A549 (cell line): ENCODE data around the gene FMNL2.

Source experiments
- BHLHE40 ChIP-seq: IDR thresholded peaks from 2 replicates; pipeline ENCODE4 v1.6.1; 2012; ENCODE audit warnings: low read depth, low read length, inconsistent platforms
- CTCF ChIP-seq: fragments of >200 bp; sonication (Bioruptor Twin); formaldehyde crosslinking; IDR thresholded peaks from 3 replicates; pipeline ENCODE4 v1.5.1; 2016
- JUN ChIP-seq, 2 experiments: fragments of >200 bp; sonication (Bioruptor Twin); formaldehyde crosslinking; IDR thresholded peaks; 2 replicates in 1 of 2; 3 replicates in 1 of 2; pipeline ENCODE4 v1.6.1; 2016 to 2017
- MAX ChIP-seq: IDR thresholded peaks from 2 replicates; pipeline ENCODE4 v1.6.1; 2012
- PHF8 ChIP-seq: fragments of 200-600 bp; sonication (generic); IDR thresholded peaks from 2 replicates; pipeline ENCODE4 v1.6.1; 2016; ENCODE audit warnings: low read depth, mild to moderate bottlenecking, antibody characterized with exemption, moderate library complexity, borderline replicate concordance
- POLR2A ChIP-seq: IDR thresholded peaks from 2 replicates; pipeline ENCODE4 v1.6.1; 2012; ENCODE audit warnings: mild to moderate bottlenecking, low read length
- RAD21 ChIP-seq, 2 experiments: fragments of >200 bp in 1 of 2; sonication (Bioruptor Twin) in 1 of 2; formaldehyde crosslinking in 1 of 2; IDR thresholded peaks in 1 of 2; conservative IDR thresholded peaks in 1 of 2; 2 replicates in 1 of 2; 3 replicates in 1 of 2; pipeline ENCODE4 v1.6.1; 2012 to 2018; ENCODE audit warnings: inconsistent platforms in 1 of 2
- REST ChIP-seq: fragments of 200-600 bp; sonication (generic); IDR thresholded peaks from 2 replicates; pipeline ENCODE4 v1.6.1; 2016; ENCODE audit warnings: antibody characterized with exemption, mild to moderate bottlenecking, moderate library complexity
- RFX5 ChIP-seq: fragments of 450-650 bp; IDR thresholded peaks from 2 replicates; pipeline ENCODE4 v1.7.1; 2014; ENCODE audit warnings: antibody characterized with exemption, mild to moderate bottlenecking, moderate library complexity
- USF2 ChIP-seq: fragments of 450-650 bp; IDR thresholded peaks from 2 replicates; pipeline ENCODE4 v1.6.1; 2014; ENCODE audit warnings: antibody characterized with exemption
- ZSCAN20 ChIP-seq: fragments of 250-450 bp; sonication (Bioruptor Pico); IDR thresholded peaks from 2 replicates; pipeline ENCODE4 v1.8.0; 2022; ENCODE audit warnings: mild to moderate bottlenecking, moderate library complexity

GRCh38 chr2:152427902-152428301 is 92.9 kb downstream of the FMNL2 start:
- TF ChIP-seq CTCF = no peak
- no peak for TF ChIP-seq PHF8
- TF ChIP-seq ZSCAN20 (CRISPR knock-in tag) = no peak
- no peak for TF ChIP-seq BHLHE40
- no peak for TF ChIP-seq JUN (IDR thresholded peaks at IDR 0.05)
- no peak for TF ChIP-seq RFX5
- TF ChIP-seq RAD21 (conservative IDR thresholded peaks at IDR 0.05 in 1 of 2, IDR thresholded peaks at IDR 0.05 in 1 of 2) = no peak
- no peak for TF ChIP-seq POLR2A
- no peak for TF ChIP-seq USF2
- TF ChIP-seq REST = no peak
- no peak for TF ChIP-seq MAX
